GM21526 (cell line): ENCODE data around the gene HELZ.
"Not testable (repeated sequence)": the region's sequence is repeated elsewhere in the genome, so short reads cannot be mapped to it uniquely, and the experiment has no call there.

Experiments
- ATAC-seq: cut with Tn5 transposase; IDR thresholded peaks from one replicate; pipeline ENCODE4 v1.9.1; 2021; ENCODE audit warnings: moderate library complexity; ENCODE audit not compliant: unreplicated experiment, low FRiP score

Gene HELZ

DNA sequence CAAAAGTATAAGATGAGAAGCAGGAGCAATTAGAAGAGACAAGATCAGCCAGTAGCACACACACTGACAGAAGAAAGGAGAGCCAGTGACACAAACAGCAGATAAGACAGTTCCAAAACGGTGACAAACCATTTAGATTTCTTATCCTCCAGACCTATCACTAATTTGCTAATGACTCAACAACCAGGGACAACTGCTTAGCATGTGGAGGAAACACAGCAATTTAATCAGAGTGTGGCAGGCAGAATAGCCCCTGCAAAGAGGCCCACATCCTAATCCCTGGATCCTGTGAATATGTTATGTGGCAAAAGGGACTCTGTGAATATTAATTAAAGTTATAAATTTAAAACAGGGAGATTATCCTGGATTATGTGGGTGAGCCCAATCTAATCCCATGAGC is 119.6 kb downstream of the HELZ start:
- no peak for ATAC-seq

DNA sequence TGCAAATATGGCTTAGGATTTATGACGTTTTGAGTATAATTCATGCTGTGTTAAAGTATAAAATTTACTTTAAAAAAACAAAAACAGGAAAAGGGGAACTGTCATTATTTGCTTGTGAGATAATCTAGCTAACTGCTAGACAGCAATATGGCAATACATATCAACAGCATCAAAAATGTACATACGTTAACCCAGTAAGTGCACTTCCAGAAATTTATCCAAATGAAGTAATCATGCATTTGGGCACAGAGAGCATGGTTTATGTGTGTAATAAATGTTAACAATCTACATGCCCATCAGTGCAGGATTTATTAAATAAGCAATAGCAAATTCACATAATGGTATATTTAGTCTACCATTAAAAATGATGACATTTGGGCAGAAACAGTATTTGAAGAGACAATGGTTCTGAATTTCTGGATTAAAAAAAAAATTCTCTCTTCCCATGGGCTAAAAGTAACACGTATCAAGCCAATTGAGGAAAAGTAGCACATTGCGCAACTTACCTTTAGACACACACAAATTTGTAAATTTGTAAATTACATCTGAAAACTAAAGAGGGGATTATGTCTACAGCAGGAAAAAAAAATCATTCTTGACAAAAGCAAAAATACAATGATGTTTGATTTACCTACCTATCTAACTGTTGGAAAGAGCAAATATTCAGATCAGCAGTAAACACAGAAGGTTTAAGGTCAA is 120.4 kb downstream of the HELZ start:
- ATAC-seq, result no peak

DNA sequence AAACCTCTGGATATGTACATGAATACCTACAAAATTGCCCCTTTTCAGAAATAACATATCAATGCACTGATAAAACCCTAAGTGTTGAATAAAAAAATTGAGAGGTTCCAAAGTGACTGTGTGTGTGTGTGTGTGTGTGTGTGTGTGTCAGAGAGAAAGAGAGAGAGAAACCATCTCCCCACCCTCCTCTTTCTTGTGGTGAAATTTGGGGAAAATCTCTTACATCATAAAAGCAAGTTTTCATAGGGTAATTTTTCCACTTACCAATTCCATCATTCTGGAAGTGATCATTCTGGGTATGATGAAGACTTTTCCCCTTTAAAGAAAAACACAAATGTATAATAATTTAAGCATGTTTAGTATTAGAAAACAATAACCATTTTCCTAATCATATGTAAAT is 121.3 kb downstream of the HELZ start:
- no peak for ATAC-seq

DNA sequence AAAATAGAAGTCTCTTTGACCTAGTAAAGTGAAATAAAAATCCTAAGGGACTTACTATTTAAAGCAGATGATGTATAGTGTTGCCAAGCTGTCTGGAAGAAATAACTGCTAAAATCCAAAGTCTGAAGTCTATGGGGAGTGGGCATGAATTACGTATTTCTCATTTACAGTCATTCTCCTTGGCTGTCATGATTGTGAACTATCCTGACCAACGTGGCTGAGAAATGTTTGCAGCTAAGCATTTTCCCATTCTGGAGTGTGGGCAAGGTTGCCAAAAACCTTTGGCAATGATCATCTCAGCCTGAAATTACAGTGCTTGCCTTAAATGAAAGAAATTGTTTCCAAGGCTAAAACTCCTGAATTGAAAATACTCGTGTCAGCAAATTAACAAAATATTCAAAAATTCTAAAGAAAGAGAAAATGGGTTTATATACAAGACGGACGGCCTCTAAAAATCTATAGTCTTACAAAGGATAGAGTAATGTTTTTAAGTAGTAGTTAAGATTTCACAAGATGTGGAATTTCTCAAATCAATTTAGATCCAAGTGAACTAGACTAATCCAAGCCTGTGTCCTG is 123.6 kb downstream of the HELZ start:
- no peak for ATAC-seq

DNA sequence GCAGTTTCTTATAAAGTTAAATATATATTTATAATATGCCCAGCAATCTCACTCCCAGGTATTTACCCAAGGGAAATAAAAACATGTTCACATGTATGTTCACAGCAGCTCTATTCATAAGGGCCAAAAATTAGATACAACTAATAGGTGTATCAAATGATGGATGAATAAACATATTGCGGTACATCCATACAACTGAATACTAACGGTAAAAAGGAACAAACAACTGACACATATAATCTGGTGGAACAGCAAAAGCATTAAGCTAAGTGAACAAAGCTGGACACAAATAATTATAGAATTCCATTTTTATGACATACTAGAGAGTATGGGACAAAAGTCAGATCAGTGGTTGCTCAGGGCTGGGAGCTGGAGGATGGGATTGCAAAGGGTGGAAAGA is 125.9 kb downstream of the HELZ start:
- no peak for ATAC-seq

DNA sequence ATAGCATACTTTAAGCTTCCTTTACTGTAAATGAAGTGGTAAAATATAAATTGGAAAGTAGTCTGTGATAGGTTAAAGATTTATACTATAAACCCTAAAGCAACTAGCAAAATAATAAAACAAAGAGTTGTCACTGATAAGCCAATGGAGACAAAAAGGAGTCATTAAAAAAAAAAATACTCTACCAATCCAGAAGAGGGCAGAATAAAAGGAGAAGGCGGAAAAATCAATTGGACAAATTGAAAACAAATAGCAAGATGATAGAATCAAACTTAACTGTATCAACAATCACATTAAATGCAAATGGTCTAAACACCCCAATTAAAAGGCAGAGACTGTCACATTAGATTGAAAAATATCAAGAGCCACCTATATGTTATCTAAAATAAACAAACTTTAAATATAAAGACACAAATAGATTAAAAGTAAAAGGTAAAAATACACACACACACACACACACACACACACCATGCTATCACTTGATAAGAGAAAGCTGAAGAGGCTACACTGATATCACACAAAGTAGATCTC is 128.9 kb downstream of the HELZ start:
- ATAC-seq, result no peak

DNA sequence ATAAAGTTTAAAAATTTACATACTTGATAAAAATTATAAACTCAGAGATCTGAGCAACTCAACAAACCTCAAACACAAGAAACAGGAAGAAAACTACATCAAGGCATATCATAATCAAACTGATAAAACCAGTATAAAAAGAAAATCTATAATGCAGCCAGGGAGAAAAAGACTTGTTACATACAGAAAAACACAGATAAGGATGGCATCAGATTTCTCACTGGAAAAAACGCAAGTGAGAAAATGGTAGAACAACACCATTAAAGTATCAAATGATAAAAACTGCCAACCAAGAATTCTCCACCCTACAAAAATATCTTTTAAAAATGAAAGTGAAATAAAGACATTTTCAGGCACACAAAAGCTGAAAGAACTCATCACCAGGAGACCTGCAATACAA is 129.6 kb downstream of the HELZ start:
- ATAC-seq, result no peak

DNA sequence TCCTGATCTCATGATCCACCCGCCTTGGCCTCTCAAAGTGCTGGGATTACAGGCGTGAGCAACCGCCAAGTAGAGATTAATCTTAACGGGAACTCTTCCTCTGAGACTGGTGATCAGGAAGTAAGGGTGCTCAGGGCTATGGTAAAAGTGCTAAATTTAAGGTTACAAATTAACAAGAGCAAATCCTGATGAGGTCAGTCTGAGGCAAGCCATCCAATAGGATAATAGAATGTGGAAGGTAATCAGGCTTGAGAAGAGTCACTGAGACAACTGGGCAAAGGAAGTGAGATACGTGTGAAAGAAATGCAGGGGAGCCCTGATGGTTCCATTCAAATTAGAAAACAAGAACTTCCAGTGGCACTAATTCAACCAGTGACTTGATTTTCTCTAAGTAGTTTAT is 131.5 kb downstream of the HELZ start:
- ATAC-seq, result no peak

DNA sequence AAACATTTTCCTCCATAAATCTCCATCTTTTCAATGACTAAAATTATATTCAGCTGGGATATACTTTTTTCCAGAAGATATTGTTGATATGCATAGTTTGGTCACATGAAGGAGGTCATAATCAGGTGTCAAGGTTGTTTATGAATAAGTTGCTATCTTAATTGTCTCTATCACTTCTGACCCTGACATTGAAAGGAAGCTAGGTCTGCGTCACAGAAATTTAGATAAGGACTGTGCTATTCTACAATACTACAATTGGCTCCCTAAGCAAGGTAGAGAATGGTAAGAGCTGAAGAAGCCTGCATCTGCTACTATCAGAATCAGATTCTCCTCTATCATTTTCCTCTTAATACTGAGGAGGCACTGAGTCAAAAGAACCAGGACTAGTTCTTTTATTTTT is 133.2 kb downstream of the HELZ start:
- ATAC-seq, result no peak

DNA sequence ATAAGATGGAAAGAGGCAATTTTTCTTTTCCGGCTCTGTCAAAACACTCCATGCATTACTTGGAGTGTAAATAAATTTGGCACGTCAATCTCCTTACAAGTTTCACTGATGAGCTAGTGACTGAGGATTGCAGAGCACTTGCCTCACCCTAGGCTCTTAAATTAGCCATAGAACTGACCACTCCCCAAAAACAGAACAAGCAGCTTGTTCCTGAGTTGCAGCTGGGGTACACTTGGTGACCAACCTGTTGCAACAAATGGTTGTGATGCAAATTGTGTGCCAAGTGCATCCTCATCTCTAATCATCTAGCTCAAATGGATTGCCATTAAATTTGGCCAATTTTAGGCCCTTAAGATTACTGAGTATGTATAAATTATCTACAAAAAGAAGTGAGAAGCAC is 133.7 kb downstream of the HELZ start:
- ATAC-seq, result no peak

DNA sequence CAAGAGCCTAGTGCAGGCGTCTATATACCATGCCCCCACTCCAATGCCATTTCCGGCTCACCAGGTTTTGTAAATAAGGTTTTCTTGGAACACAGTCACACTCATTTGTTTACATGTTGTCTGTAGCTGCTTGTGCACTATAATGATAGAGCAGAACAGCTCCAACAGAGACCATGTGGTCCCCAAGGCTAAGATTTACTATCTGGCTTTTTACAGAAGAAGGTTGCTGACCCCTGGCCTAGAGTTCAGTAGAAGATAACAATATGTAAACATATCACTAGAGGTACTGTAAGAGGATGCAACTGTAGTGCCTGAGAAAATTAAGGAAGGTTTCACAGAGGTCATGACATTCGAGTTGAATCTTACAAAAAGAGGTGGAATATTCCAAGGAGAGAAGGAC is 134.4 kb downstream of the HELZ start:
- ATAC-seq, result no peak

DNA sequence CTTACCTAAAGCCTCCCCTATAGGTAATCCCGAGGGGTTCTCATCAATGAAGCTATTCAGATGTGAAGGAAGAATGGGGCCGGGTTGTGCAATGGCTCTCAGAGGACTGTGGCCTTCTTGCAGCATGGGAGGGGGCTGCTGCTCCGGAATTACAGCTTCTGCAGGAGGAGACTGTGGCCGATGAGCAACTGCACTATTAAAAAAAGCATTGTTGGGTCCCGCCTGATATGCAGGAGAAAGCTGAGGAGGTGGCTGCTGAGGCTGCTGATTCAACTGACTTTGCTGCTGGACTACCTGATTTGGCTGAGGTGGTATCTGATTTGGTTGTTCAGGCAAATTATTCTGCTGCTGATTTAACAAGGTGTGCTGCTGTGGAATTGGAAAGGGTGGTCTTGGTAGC is 135.9 kb downstream of the HELZ start:
- ATAC-seq, result no peak

DNA sequence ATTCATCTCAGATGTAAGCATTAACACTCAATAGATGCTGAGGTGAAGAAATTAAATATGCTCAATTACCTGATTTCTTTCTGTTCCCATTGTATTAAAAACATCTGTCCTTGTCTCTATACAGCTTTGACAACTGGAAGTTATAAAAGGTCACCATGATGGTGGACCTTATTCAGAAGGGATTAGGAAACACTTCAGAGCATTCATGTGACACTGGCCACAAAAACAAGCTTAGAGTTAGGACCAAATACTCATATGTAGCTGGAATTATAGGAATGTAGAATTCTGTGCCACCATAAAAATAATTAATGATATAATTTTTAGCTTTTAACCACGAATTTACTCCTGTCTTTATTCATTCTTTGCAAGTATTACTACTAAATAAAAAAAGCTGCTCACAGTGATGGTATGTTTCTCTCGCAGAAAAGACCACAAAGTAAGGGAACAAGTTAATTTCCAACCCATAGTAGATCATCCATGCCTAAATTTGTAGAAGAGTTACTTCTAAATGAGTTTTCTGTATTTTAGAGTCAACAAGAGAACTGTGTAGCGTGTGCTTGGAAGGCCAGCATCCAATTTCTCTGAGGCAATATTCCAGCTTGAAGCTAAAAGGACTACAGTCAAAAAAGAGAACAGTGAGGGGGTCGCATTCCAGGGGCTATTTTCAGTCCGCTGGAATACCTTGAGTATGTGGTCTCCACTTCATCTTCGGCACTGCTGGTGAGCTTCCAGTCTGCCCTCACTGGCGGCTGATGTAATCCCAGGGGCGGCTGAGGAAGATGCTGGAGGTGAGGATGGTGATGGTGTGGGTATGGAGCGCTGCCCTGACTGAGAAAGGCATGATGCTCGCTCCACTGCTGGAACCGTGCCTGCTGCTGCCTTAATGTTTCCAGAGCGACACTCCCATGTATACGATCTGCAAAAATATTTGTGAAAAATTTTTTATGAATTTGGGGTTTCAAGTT is 136.9 kb downstream of the HELZ start:
- no peak for ATAC-seq

DNA sequence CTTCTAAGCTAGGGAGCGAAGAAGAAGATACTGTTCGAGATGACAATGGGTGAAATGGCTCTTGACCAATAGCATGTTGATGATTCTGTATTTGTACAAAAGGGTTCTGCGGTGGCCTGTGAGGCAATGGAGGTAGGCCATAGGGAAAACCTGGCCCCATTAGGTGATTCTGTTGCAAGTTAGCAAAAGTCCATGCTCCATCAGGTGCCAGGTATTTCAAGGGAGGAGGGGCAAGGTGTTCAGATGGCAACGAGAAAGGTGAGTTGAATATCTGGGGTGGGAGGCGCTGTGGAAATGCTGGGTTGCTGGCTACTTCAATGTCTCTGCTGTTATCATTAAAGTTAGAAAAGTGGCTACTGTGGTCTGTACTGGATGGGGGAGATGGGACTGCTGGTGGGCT is 137.8 kb downstream of the HELZ start:
- ATAC-seq, result no peak

DNA sequence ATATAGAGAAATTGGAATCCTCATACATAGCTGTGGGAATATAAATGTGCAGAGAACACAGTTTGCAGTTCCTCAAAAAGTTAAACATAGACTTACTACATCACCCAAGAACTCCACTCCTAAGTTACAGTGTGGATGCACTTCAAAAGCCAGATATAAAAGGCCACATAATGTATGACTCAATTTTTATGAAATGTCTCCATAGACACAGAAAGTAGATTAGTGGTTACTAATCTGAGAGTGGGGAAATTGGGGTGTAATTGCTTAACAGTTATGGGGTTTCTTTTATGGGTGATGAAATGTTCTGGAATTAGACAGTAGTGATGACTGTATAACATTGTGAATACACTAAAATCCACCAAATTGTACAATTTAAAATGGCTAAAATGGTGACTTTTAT is 139.8 kb downstream of the HELZ start:
- ATAC-seq, result no peak

DNA sequence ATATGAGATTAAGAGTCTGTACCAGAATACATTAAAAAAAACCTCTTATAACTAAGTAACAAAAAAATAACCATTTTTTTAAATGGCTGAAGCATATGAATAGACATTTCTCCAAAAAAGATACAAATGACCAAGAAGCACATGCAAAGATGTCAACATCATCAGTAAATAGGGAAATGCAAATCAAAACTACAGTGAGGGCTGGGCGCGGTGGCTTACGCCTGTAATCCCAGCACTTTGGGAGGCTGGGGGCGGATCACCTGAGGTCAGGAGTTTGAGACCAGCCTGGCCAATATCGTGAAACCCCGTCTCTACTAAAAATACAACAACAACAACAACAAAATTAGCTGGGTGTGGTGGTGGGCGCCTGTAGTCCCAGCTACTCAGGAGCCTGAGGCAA is 140.4 kb downstream of the HELZ start:
- ATAC-seq, result not testable (repeated sequence)

DNA sequence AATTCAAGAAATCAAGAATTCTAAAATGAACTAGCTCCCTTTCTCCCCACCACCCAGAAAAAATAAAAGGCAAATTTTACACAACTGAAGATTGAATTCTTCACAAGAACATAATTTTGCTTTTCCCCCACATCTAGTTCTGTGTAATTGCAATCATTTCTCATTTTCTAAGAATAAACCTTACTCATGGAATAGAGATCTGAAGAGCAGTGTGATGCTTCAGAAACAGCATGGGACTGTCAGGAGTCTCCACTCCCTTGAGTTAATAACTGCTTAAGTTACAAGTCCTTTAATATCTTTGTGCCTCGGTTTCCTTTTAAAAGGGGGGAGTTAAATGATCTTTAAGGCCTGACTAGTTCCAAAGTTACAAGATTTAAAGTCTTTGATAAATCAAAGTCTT is 147.0 kb downstream of the HELZ start:
- no peak for ATAC-seq

DNA sequence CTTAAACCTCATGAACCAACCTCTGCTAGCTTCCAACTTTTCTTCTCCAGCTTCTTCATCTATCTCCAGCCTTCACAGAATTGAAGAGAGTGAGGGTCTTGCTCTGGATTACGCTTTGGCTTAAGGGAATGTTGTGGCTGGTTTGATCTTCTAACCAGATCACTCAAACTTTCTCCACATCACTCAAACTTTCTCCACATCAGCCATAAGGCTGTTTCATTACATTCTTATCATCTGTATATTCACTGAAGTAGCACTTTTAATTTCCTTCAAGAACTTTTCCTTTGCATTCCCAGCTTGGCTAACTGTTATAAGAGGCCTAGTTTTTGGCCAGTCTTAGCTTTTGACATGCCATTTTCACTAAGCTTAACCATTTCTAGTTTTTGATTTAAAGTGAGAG is 148.4 kb downstream of the HELZ start:
- no peak for ATAC-seq

DNA sequence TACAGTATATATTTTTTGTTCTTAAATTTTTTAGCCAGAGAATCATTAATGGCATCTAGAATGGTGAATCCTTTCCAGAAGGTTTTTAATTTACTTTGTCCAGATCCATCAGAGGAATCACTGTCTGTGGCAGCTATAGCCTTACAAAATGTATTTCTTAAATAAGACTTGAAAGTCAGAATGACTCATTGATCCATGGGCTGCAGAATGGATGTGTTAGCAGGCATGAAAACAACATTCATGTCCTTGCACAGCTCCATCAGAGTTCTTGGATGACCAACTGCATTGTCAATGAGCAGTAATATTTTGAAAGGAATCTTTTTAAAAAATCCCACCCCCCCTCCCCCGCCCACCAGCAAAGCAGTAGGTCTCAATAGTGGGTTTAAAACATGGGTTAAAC is 149.2 kb downstream of the HELZ start:
- no peak for ATAC-seq

DNA sequence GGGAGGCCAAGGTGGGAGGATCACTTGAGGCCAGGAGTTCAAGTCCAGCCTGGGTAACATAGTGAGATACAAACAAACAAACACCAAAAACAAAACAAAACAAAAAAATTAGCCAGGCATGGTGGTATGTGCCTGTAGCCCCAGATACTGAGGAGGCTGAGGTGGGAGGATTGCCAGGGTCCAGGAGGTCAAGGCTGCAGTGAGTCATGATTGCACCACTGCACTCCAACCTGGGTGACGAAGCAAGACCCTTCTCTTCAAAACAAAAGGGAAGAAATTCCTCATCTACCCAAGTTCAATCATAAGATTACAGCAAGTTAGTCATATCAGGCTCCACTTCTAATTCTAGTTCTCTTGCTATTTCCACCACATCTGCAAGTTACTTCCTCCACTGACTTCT is 149.7 kb downstream of the HELZ start:
- ATAC-seq, result not testable (repeated sequence)

DNA sequence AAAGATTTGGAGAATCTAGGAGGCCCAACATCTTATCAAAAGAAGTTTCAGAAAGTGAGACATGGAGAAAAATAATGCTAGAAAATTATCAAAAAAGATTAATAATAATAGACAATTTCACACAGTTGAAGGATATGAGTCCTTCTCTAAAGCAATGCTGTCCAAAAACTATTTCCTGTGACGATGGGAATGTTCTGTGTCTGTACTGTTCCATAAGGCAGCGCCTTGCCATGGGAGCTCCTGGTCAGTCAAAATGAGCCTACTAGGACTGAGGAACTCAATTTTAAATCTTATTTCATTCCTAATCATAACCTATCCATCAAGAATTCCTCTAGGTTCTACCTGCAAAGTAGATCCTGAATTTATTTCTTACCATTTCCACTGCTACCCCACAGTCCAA is 151.6 kb downstream of the HELZ start:
- ATAC-seq, result no peak
